ENCODE results near the gene PTCRA. TPM values are rescaled to one million over a fixed set of nuclear protein-coding genes. Genes with fewer than 3 reads are reported as not detected.

PTCRA gene
- total RNA-seq, 1 donor from 2014 or later = not detected

DNA sequence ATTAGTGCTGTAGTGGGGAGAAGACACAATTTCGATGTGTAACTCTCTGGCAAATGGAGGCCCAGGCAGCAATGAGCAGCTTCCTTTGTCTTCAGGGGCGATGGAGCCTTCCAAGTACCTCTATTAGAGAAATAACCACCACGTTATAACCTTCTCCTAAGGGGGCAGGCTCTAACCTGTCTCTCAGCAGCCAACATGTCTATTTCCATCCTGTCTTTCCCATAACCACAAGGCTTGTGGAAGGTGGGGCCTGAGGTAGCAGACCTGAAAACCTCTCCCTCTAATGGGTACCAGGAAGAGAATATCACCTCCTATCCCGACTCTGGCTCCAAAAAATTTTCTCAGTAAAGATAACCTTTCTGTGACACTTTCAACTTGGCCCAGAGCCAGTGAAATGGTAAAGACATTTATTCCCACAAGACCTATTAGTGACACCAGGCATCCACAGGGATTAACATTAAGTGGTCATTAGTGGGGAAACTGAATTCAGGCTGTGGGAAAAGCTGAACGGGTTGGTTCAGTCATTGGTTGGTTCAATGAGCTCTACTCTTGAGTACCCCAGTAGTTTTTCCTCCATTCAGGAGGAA is 59.2 kb downstream of the PTCRA start:
- no peak for DNase-seq

Other genes with a start within 250 kb of the PTCRA start
- 5.0 TPM for gene PRPH2, start 193.5 kb upstream of the PTCRA start, total RNA-seq
- gene TBCC, start 169.9 kb upstream of the PTCRA start, total RNA-seq = 63.2 TPM
- gene BICRAL, start 134.0 kb upstream of the PTCRA start, total RNA-seq = 28.2 TPM
- 156 TPM for gene RPL7L1, start 36.4 kb upstream of the PTCRA start, total RNA-seq
- 24.6 TPM for gene CNPY3, start 13.4 kb downstream of the PTCRA start, total RNA-seq
- gene GNMT, start 44.7 kb downstream of the PTCRA start, total RNA-seq = not detected
- gene PEX6, start 63.1 kb downstream of the PTCRA start, total RNA-seq = 24.0 TPM
- gene PPP2R5D, start 68.5 kb downstream of the PTCRA start, total RNA-seq = 33.2 TPM
- gene MEA1, start 97.9 kb downstream of the PTCRA start, total RNA-seq = 27.8 TPM
- 145 TPM for gene KLHDC3, start 98.2 kb downstream of the PTCRA start, total RNA-seq
- gene RRP36, start 105.6 kb downstream of the PTCRA start, total RNA-seq = 52.3 TPM
- gene CUL7, start 137.8 kb downstream of the PTCRA start, total RNA-seq = 12.8 TPM
- 8.9 TPM for gene MRPL2, start 143.4 kb downstream of the PTCRA start, total RNA-seq
- gene KLC4, start 143.6 kb downstream of the PTCRA start, total RNA-seq = 20.7 TPM
- 26.0 TPM for gene PTK7, start 160.3 kb downstream of the PTCRA start, total RNA-seq